NCI-H2196 (cell line): Measurements from ENCODE around the gene RERE.

Experiments
- DNase-seq: peaks from one replicate; lab custom pipeline; 2025; ENCODE audit not compliant: unreplicated experiment; lab: John Stamatoyannopoulos, UW

Gene RERE

GRCh38 chr1:8721679-8722324 is 95.6 kb downstream of the RERE start:
- no peak for DNase-seq

- DNase-seq = no peak
Measured at GRCh38 chr1:8720347-8720746, 97.1 kb downstream of the RERE start.

GRCh38 chr1:8718850-8719361 is 98.5 kb downstream of the RERE start:
- DNase-seq = no peak

GRCh38 chr1:8717148-8717547 is 100.3 kb downstream of the RERE start:
- DNase-seq = no peak

- DNase-seq = no peak
Measured at GRCh38 chr1:8716238-8716637, 101.2 kb downstream of the RERE start.

- no peak for DNase-seq
Measured at GRCh38 chr1:8714173-8714572, 103.3 kb downstream of the RERE start.

GRCh38 chr1:8712413-8713231 is 104.8 kb downstream of the RERE start:
- DNase-seq = peak; percentile 45

GRCh38 chr1:8711873-8712412 is 105.5 kb downstream of the RERE start:
- DNase-seq = no peak

- no peak for DNase-seq
Measured at GRCh38 chr1:8711151-8711550, 106.3 kb downstream of the RERE start.

- no peak for DNase-seq
Measured at GRCh38 chr1:8708259-8708658, 109.2 kb downstream of the RERE start.

- peak; percentile 79 for DNase-seq
Measured at GRCh38 chr1:8706995-8707396, 110.4 kb downstream of the RERE start.

GRCh38 chr1:8706291-8706690 is 111.1 kb downstream of the RERE start:
- DNase-seq = no peak

- DNase-seq = peak; percentile 48
Measured at GRCh38 chr1:8704866-8705506, 112.5 kb downstream of the RERE start.

- DNase-seq = peak; percentile 96
Measured at GRCh38 chr1:8702850-8703810, 114.3 kb downstream of the RERE start.

GRCh38 chr1:8702472-8702849 is 115.0 kb downstream of the RERE start:
- DNase-seq = no peak

- DNase-seq = peak; percentile 37
Measured at GRCh38 chr1:8701794-8702471, 115.5 kb downstream of the RERE start.

- DNase-seq = no peak
Measured at GRCh38 chr1:8699679-8700078, 117.8 kb downstream of the RERE start.

- no peak for DNase-seq
Measured at GRCh38 chr1:8698937-8699447, 118.4 kb downstream of the RERE start.

- no peak for DNase-seq
Measured at GRCh38 chr1:8698012-8698630, 119.3 kb downstream of the RERE start.
